Astrocyte (in vitro differentiated cells and primary cell): ENCODE results near the gene MGP. TPM values are rescaled to one million over a fixed set of nuclear protein-coding genes. Genes with fewer than 3 reads are reported as not detected.

Experiments
- DNase-seq: peaks from one replicate; pipeline ENCODE4 v3.0.0-alpha.2; 2010; ENCODE audit warnings: low read depth
- FAIRE-seq: peaks from 2 replicates; lab custom pipeline; 2011; peaks lifted over from hg19 to GRCh38; lab: Jason Lieb, UNC
- H2AFZ ChIP-seq: 2 replicates; pipeline ENCODE4 v1.6.0; 2012; ENCODE audit warnings: low read depth, low read length, inconsistent platforms
- H3K27ac ChIP-seq: 2 replicates; pipeline ENCODE4 v1.5.1; 2011; ENCODE audit warnings: low read depth, low read length, inconsistent platforms
- H3K27me3 ChIP-seq: 2 replicates; pipeline ENCODE4 v1.6.0; 2011; ENCODE audit warnings: low read length, inconsistent platforms; ENCODE audit not compliant: insufficient read depth
- H3K36me3 ChIP-seq: 2 replicates; pipeline ENCODE4 v1.5.1; 2011; ENCODE audit warnings: low read length, inconsistent platforms; ENCODE audit not compliant: insufficient read depth
- H3K4me1 ChIP-seq: 2 replicates; pipeline ENCODE4 v1.5.1; 2011; ENCODE audit warnings: low read length, inconsistent platforms; ENCODE audit not compliant: insufficient read depth
- H3K4me2 ChIP-seq: 2 replicates; pipeline ENCODE4 v1.6.0; 2012; ENCODE audit warnings: low read length, inconsistent platforms
- H3K4me3 ChIP-seq: 2 replicates; pipeline ENCODE4 v1.5.1; 2011; ENCODE audit warnings: low read depth, mild to moderate bottlenecking, low read length, inconsistent platforms; ENCODE audit not compliant: insufficient read depth
- H3K79me2 ChIP-seq: 2 replicates; pipeline ENCODE4 v1.6.0; 2012; ENCODE audit warnings: mild to moderate bottlenecking, low read length, inconsistent platforms; ENCODE audit not compliant: insufficient read depth
- H3K9ac ChIP-seq: 2 replicates; pipeline ENCODE4 v1.6.0; 2012; ENCODE audit warnings: mild to moderate bottlenecking, low read length, inconsistent platforms
- H3K9me3 ChIP-seq: 2 replicates; pipeline ENCODE4 v1.5.1; 2012; ENCODE audit warnings: low read depth, mild to moderate bottlenecking, low read length, inconsistent platforms; ENCODE audit not compliant: insufficient read depth
- H4K20me1 ChIP-seq: 2 replicates; pipeline ENCODE4 v1.6.0; 2012; ENCODE audit warnings: low read length, inconsistent platforms; ENCODE audit not compliant: insufficient read depth
- H3K27ac Mint-ChIP-seq: one replicate; pipeline ENCODE4 v1.8.0; 2021; ENCODE audit warnings: mild to moderate bottlenecking, mixed read lengths; ENCODE audit not compliant: unreplicated experiment
- H3K27me3 Mint-ChIP-seq: one replicate; pipeline ENCODE4 v1.8.0; 2021; ENCODE audit warnings: low read depth, mixed read lengths; ENCODE audit not compliant: unreplicated experiment
- H3K36me3 Mint-ChIP-seq: one replicate; pipeline ENCODE4 v1.8.0; 2021; ENCODE audit warnings: low read depth, mixed read lengths; ENCODE audit not compliant: unreplicated experiment
- H3K4me1 Mint-ChIP-seq: one replicate; pipeline ENCODE4 v1.8.0; 2021; ENCODE audit warnings: low read depth, mixed read lengths; ENCODE audit not compliant: unreplicated experiment
- H3K4me3 Mint-ChIP-seq: one replicate; pipeline ENCODE4 v1.8.0; 2021; ENCODE audit warnings: mild to moderate bottlenecking, moderate library complexity, mixed read lengths; ENCODE audit not compliant: unreplicated experiment
- H3K9me3 Mint-ChIP-seq: one replicate; pipeline ENCODE4 v1.8.0; 2021; ENCODE audit warnings: mild to moderate bottlenecking, mixed read lengths; ENCODE audit not compliant: unreplicated experiment
- EZH2 ChIP-seq: IDR thresholded peaks from 2 replicates; pipeline ENCODE4 v1.6.1; 2012; ENCODE audit warnings: mild to moderate bottlenecking, low read length, inconsistent platforms; ENCODE audit not compliant: insufficient read depth
- total RNA-seq: library from RNA; stranded (reverse); gene quantifications from 2 replicates; pipeline ENCODE4 v1.2.1, GENCODE V29; 2021
- TF ChIP-seq, protein P1 (sequence below): IDR thresholded peaks from 2 replicates; pipeline ENCODE4 v1.5.1; 2011; ENCODE audit warnings: low read depth, mild to moderate bottlenecking, inconsistent platforms, low read length, moderate library complexity; ENCODE audit not compliant: insufficient read depth

The MGP gene
- total RNA-seq, 1 donor from 2014 or later = not detected

DNA sequence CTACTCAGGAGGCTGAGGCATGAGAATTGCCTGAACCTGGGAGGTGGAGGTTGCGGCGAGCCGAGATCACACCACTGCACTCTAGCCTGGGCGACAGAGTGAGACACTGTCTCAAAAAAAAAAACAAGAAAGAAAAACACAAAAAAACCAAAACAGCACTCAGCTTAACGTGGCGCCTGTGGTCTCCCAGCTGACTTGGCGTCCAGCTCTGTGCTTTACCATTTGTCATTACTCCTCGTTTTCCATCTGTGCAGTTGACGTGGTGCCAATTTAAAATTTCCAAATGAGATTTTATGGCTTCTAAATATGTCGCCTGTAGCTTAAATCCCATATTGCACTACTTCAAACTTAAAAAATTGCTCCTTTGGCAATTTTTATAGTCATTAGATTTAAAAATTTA lies 2.0 kb downstream of the MGP start:
- Histone ChIP-seq H3K4me2 (no peak overlapping the region), H3K36me3 (no peaks in the 10 kb centered on the region), H3K27ac (no peak overlapping the region), H4K20me1 (no peaks in the 10 kb centered on the region), H3K9ac (no peak overlapping the region), H2AFZ (no peak overlapping the region), H3K4me3 (no peak overlapping the region), H3K27me3 (no peaks in the 10 kb centered on the region), H3K79me2 (no peaks in the 10 kb centered on the region), H3K9me3 (no peaks in the 10 kb centered on the region), H3K4me1 (peaks cover 4% of the 10 kb centered on the region)
- no peak overlapping the region for H3K4me3 Mint-ChIP-seq
- DNase-seq (no peak), FAIRE-seq (no peak)
- TF ChIP-seq, protein P1, sequence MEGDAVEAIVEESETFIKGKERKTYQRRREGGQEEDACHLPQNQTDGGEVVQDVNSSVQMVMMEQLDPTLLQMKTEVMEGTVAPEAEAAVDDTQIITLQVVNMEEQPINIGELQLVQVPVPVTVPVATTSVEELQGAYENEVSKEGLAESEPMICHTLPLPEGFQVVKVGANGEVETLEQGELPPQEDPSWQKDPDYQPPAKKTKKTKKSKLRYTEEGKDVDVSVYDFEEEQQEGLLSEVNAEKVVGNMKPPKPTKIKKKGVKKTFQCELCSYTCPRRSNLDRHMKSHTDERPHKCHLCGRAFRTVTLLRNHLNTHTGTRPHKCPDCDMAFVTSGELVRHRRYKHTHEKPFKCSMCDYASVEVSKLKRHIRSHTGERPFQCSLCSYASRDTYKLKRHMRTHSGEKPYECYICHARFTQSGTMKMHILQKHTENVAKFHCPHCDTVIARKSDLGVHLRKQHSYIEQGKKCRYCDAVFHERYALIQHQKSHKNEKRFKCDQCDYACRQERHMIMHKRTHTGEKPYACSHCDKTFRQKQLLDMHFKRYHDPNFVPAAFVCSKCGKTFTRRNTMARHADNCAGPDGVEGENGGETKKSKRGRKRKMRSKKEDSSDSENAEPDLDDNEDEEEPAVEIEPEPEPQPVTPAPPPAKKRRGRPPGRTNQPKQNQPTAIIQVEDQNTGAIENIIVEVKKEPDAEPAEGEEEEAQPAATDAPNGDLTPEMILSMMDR = no peak
- TF ChIP-seq EZH2 = no peak
- H3K27me3 Mint-ChIP-seq = peaks cover 2% of the 10 kb centered on the region
- no peaks in the 10 kb centered on the region for H3K36me3 Mint-ChIP-seq
- H3K27ac Mint-ChIP-seq = no peak overlapping the region
- peaks cover 7% of the 10 kb centered on the region for H3K4me1 Mint-ChIP-seq
- H3K9me3 Mint-ChIP-seq = peaks cover 1% of the 10 kb centered on the region

DNA sequence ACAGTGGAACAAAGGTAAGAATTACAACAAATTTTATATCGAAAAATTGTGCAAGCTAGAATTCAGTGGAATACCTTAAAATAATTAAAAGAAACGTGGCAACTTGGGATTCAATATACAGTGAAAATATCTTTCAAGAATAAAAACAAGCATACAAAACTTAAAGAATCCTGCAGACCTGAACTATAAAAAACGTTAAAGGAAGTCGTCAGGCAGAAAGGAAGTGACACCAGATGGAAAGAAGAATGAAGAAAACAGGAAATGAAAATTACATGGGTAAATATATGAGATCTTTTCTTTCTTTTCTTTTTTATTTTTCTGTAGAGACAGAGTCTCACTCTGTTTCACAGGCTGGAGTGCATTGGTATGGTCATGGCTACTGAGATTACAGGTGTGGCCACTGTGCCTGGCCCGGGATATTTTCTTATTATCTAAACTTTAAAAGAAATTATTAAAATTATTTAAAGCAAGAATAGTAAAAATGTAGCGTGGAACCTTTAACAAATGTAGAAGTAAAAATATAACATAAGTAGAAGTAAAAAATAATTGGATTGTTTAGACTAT lies 4.7 kb downstream of the MGP start:
- H3K4me1 Mint-ChIP-seq = peaks cover 7% of the 10 kb centered on the region
- Histone ChIP-seq H3K4me1 (peaks cover 4% of the 10 kb centered on the region), H3K9me3 (no peaks in the 10 kb centered on the region), H4K20me1 (no peaks in the 10 kb centered on the region), H3K4me3 (no peak overlapping the region), H3K79me2 (no peaks in the 10 kb centered on the region), H3K9ac (no peak overlapping the region), H2AFZ (no peak overlapping the region), H3K27me3 (no peaks in the 10 kb centered on the region), H3K4me2 (no peak overlapping the region), H3K27ac (no peak overlapping the region), H3K36me3 (no peaks in the 10 kb centered on the region)
- TF ChIP-seq EZH2 = no peak
- H3K27ac Mint-ChIP-seq = no peak overlapping the region
- DNase-seq (no peak), FAIRE-seq (no peak)
- H3K9me3 Mint-ChIP-seq = no peaks in the 10 kb centered on the region
- no peaks in the 10 kb centered on the region for H3K36me3 Mint-ChIP-seq
- H3K27me3 Mint-ChIP-seq = peaks cover 2% of the 10 kb centered on the region
- no peak overlapping the region for H3K4me3 Mint-ChIP-seq

DNA sequence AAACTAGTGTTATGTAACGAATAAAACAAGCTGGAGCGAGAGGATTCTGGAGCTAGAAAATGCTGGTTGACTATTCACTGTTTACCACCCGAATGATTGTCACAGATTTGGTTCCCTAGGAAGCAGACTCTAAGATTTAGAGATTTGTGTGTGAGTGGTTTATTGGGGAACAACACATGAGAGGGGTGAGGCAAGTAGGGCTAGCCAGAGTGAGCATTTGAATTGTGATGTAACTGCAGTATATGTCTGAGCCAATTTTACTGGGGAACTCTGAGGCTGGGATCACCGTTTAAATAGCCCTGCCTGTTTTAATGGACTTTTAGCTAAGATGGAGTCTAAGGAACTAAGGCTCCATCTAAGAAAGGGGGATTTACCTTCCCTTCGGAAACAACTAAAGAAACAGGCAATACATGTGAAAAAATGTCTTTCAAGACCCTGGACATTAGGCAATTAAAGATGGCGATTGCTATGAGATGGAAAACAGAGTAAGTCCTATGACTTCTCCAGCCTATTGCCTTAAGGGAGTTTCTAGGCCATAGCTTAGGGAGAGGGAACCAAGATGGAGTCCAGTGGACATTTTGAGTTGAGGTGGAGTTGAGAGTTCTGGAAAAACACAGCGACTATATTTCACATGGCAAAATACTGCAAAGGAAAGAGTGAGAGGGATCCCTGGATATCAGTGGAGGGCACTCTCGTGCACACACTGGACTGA lies 6.3 kb downstream of the MGP start:
- no peaks in the 10 kb centered on the region for H3K79me2 ChIP-seq
- H3K36me3 Mint-ChIP-seq = no peaks in the 10 kb centered on the region
- no peaks in the 10 kb centered on the region for H4K20me1 ChIP-seq
- H3K36me3 ChIP-seq = no peaks in the 10 kb centered on the region
- TF ChIP-seq EZH2 = no peak
- TF ChIP-seq, protein P1 = no peak
- peaks cover under 1% of the 10 kb centered on the region for H3K4me1 ChIP-seq
- H3K27ac Mint-ChIP-seq = no peak overlapping the region
- H3K9me3 ChIP-seq = no peaks in the 10 kb centered on the region
- DNase-seq = no peak
- no peaks in the 10 kb centered on the region for H3K27me3 Mint-ChIP-seq
- H3K4me3 Mint-ChIP-seq = no peak overlapping the region
- H2AFZ ChIP-seq = no peak overlapping the region
- no peak overlapping the region for H3K4me3 ChIP-seq
- no peak overlapping the region for H3K4me2 ChIP-seq
- peaks cover 4% of the 10 kb centered on the region for H3K4me1 Mint-ChIP-seq
- no peaks in the 10 kb centered on the region for H3K9me3 Mint-ChIP-seq
- no peak for FAIRE-seq
- no peaks in the 10 kb centered on the region for H3K27me3 ChIP-seq
- H3K27ac ChIP-seq = no peak overlapping the region
- H3K9ac ChIP-seq = no peak overlapping the region
